C1 segment of cervical spinal cord (tissue), 14 donors: ENCODE data around the gene USP13.
A peak's percentile ranks its signal among the peaks of the same experiment; 100 is the strongest.

Experiments
- DNase-seq, 14 donors: peaks; one replicate each; lab custom pipeline; 2025; lab: John Stamatoyannopoulos, UW

The USP13 gene

GRCh38 chr3:179788996-179789395, 136.2 kb downstream of the USP13 start:
- no peak for DNase-seq

- no peak for DNase-seq
These were observed 139.0 kb downstream of the USP13 start for GRCh38 chr3:179791793-179792192.

- DNase-seq: no peak
These were observed 141.5 kb downstream of the USP13 start for GRCh38 chr3:179794355-179794754.

- DNase-seq: no peak
These were observed 143.6 kb downstream of the USP13 start for GRCh38 chr3:179796421-179796820.

- no peak for DNase-seq
These were observed 144.4 kb downstream of the USP13 start for GRCh38 chr3:179797192-179797591.

- DNase-seq: no peak
These were observed 148.4 kb downstream of the USP13 start for GRCh38 chr3:179801263-179801662.

GRCh38 chr3:179801856-179802255, 149.0 kb downstream of the USP13 start:
- no peak for DNase-seq

GRCh38 chr3:179806177-179806576, 153.3 kb downstream of the USP13 start:
- DNase-seq: no peak

- DNase-seq: no peak
These were observed 154.7 kb downstream of the USP13 start for GRCh38 chr3:179807588-179807987.

GRCh38 chr3:179809639-179810038, 156.8 kb downstream of the USP13 start:
- DNase-seq: no peak

GRCh38 chr3:179811321-179812095, 158.7 kb downstream of the USP13 start:
- DNase-seq: peak in 5 of 14 donors; percentile 3 to 22 (median 8)

GRCh38 chr3:179812096-179812382, 159.2 kb downstream of the USP13 start:
- no peak for DNase-seq

- DNase-seq: no peak
These were observed 166.5 kb downstream of the USP13 start for GRCh38 chr3:179819379-179819778.

- no peak for DNase-seq
These were observed 169.5 kb downstream of the USP13 start for GRCh38 chr3:179822296-179822695.

- no peak for DNase-seq
These were observed 172.8 kb downstream of the USP13 start for GRCh38 chr3:179825527-179826246.

GRCh38 chr3:179826247-179826637, 173.4 kb downstream of the USP13 start:
- no peak for DNase-seq

GRCh38 chr3:179828738-179829137, 175.9 kb downstream of the USP13 start:
- DNase-seq: no peak

GRCh38 chr3:179829401-179829800, 176.6 kb downstream of the USP13 start:
- no peak for DNase-seq

- DNase-seq: no peak
These were observed 179.6 kb downstream of the USP13 start for GRCh38 chr3:179832333-179832854.

GRCh38 chr3:179833294-179833693, 180.5 kb downstream of the USP13 start:
- DNase-seq: no peak

- no peak for DNase-seq
These were observed 184.5 kb downstream of the USP13 start for GRCh38 chr3:179837374-179837773.
